Ectodermal cell (in vitro differentiated cells): ENCODE data around the gene TMEM220. TPM values are rescaled to one million over a fixed set of nuclear protein-coding genes. Genes with fewer than 3 reads are reported as not detected.
A peak's percentile ranks its signal among the peaks of the same experiment; 100 is the strongest.

Experiments
- H3K27ac ChIP-seq: 2 replicates; pipeline ENCODE4 v1.7.0; 2013; ENCODE audit warnings: mild to moderate bottlenecking, low read depth, low read length; ENCODE audit not compliant: insufficient read depth, poor library complexity, severe bottlenecking
- H3K27me3 ChIP-seq: 2 replicates; pipeline ENCODE4 v1.7.0; 2013; ENCODE audit warnings: mild to moderate bottlenecking, low read length; ENCODE audit not compliant: insufficient read depth, control insufficient read depth, poor library complexity, severe bottlenecking
- H3K36me3 ChIP-seq: one replicate; pipeline ENCODE4 v1.7.0; 2013; ENCODE audit warnings: low read length; ENCODE audit not compliant: control insufficient read depth, insufficient read depth
- H3K4me1 ChIP-seq: one replicate; pipeline ENCODE4 v1.7.0; 2013; ENCODE audit warnings: low read length; ENCODE audit not compliant: control insufficient read depth, insufficient read depth
- H3K4me3 ChIP-seq: 2 replicates; pipeline ENCODE4 v1.7.0; 2013; ENCODE audit warnings: low read depth, low read length, control low read depth; ENCODE audit not compliant: insufficient read depth
- H3K9me3 ChIP-seq: 2 replicates; pipeline ENCODE4 v1.7.0; 2013; ENCODE audit warnings: mild to moderate bottlenecking, low read length, moderate library complexity; ENCODE audit not compliant: control insufficient read depth
- WGBS, 2 experiments: methylation state at CpG; one replicate each; pipeline ENCODE4 v1.1.7; 2013; ENCODE audit warnings: missing lambda C conversion rate in 2 of 2; 5-methylcytosine and 5-hydroxymethylcytosine counted together
- polyA plus RNA-seq, 4 experiments: library from polyadenylated mRNA; stranded (reverse); fragments of 50-300 nt; gene quantifications; one replicate each; pipeline ENCODE4 v1.2.3, GENCODE V29; 2013

The TMEM220 gene
- polyA plus RNA-seq (2013, experiment 1 of 4) = 0.91 TPM
- polyA plus RNA-seq (2013, experiment 2 of 4) = 0.84 TPM
- 0.37 TPM for polyA plus RNA-seq (2013, experiment 3 of 4)
- polyA plus RNA-seq (2013, experiment 4 of 4) = 1.2 TPM

DNA sequence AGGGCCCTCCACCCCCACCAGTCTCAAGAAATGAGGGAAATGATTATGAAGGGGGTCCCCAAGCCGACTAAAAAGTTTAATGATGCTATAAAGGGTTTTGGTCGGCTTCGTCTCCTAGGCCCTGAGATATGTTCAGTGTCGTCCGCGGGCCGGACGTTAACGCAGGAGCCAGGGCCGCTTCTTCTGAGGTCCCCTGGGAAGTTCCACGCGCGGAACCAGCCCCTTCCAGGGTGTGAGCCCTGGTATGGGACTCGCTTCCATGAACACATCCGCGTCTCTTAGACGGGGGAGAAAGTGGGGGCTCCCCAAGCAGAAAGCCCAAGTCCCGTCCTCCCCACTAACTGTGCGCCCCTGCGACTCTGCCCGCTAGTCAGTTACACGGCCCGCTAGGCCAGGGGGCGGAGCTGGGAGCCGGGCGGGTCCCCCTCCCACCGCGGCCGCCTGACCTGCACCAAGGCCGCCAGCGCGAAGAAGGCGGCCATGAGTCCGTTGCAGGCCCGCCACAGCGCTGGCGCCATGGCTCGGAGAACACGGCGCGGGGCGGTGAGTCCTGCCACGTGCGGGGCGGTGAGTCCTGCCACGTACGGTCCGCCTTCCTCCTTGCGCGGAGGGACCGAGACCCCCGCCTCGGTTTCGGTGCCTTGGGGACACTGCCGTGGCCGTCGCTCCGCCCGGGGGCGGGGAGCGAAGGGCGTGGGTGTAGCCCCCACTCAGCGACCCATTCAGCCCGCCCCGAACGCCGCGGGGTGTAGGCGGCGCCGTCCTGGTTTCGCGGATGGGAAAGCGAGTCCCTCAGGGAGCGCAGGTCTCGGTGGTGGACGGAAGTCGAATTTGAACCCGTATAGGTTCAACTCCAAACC is at the start of gene TMEM220:
Gene TMEM220, minus strand, starts transcription at position 690 of the 860 bp plus-strand sequence. Its CDS starts 172 bp downstream, at position 518.
- Histone ChIP-seq H3K27me3 (peaks cover 16% of the 10 kb centered on the region), H3K4me3 (peak within 1 kb of the TSS; percentile 65), H3K36me3 (no peaks in the 10 kb centered on the region), H3K27ac (peak within 1 kb of the TSS; percentile 26), H3K9me3 (no peaks in the 10 kb centered on the region), H3K4me1 (peaks cover 2% of the 10 kb centered on the region)
- WGBS, 2 experiments = 6 to 7% methylated on average over 75 to 77 of the region's 79 CpGs

DNA sequence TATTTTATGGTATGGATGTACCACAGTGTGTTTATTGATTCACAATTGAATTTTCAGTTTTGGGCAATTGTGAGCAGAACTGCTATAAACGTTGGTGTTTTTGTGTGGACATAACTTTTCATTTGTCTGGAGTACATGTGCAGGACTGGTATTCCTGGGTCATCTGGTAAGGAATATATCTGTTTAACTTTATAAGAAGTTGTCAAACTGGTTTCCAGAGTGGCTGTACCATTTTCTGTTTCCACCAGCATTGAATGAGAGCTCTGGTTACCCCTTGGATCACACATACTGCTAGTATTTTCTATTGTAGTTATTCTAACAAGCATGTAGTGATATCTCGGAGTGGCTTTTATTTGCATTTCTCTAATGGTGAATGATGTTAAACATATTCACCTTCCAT is 49.8 kb upstream of the TMEM220 start:
- Histone ChIP-seq H3K27me3 (no peaks in the 10 kb centered on the region), H3K36me3 (no peaks in the 10 kb centered on the region), H3K4me3 (no peak overlapping the region), H3K27ac (no peak overlapping the region), H3K4me1 (no peaks in the 10 kb centered on the region), H3K9me3 (peaks cover 5% of the 10 kb centered on the region)
- 91 to 94% methylated on average over 1 to 2 of the region's 2 CpGs for WGBS, 2 experiments

DNA sequence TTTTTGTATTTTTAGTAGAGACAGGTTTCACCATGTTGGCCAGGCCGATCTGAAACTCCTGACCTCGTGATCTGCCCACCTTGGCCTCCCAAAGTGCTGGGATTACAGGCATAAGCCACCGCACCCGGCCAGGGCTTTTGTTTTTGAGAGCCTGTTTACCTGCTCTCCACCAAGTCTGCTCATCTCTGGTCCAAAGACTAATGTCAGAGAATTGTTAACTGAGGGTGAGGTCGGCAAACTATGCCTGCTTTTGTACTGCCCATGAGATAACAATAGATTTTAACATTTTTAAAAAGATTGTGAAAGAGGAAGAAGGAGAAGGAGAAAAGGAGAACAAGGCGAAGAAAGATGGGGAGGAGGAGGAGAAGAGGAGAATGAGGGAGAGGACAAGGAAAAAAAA is 48.1 kb upstream of the TMEM220 start:
- WGBS, 2 experiments = 91 to 95% methylated on average over 5 to 6 of the region's 6 CpGs
- Histone ChIP-seq H3K36me3 (no peaks in the 10 kb centered on the region), H3K27ac (no peak overlapping the region), H3K9me3 (peaks cover 5% of the 10 kb centered on the region), H3K4me3 (no peak overlapping the region), H3K27me3 (no peaks in the 10 kb centered on the region), H3K4me1 (peaks cover 6% of the 10 kb centered on the region)

DNA sequence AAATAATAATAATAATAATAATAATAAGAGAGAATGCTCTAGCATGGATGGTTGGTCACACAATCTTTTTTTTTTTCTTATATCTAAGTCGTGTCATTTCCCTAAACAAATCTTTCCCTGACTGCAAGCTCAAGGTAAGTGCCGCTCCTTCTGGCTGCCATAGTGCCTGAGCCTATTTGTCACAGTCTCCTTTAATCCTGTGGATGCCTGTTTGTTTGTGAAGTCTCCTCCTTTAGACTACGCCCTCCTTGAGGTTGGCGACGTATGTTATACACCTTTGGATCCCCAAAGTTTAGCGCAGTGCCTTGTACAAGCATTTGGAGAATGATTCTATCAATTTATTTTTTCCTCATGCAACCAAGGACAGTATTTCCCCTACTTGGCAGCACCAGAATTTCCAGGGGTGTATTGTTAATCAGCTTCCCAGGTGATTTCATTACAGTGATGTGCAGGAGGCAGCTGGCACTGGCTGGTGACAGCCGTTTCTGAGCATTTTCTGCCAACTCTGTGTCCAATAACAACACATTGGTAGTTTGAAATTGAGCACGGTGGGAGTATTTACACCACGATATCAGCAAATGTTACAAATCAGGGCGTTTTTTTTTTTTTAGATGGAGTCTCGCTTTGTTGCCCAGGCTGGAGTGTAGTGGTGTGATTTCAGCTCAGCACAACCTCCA is 47.4 kb upstream of the TMEM220 start:
- Histone ChIP-seq H3K27me3 (no peaks in the 10 kb centered on the region), H3K9me3 (peaks cover 5% of the 10 kb centered on the region), H3K36me3 (no peaks in the 10 kb centered on the region), H3K4me3 (no peak overlapping the region), H3K4me1 (peaks cover 6% of the 10 kb centered on the region), H3K27ac (no peak overlapping the region)
- WGBS, 2 experiments = 91 to 92% methylated on average over 11 of the region's 11 CpGs

DNA sequence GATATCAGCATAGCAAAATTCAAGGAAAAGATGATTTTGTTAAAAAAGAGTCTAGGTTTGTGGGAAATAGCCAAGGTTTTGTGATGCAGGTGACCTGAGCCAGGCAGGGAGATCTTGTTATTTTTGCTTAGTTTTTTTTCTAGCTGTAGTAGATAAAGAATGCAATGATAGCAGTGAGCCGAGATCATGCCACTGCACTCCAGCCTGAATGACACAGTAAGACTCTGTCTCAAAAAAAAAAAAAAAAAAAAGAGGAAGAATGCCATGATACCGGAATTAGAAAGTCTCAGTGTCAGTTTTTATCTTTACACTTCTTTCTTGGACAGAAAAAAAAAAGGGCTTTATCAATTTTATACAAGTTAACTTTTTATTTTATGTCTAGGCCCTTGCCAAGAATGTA is 46.6 kb upstream of the TMEM220 start:
- no peak overlapping the region for H3K27ac ChIP-seq
- peaks cover under 1% of the 10 kb centered on the region for H3K27me3 ChIP-seq
- H3K36me3 ChIP-seq = no peaks in the 10 kb centered on the region
- WGBS, 2 experiments = 91 to 100% methylated on average over 1 of the region's 2 CpGs
- no peak overlapping the region for H3K4me3 ChIP-seq
- H3K4me1 ChIP-seq = peaks cover 6% of the 10 kb centered on the region
- peaks cover 5% of the 10 kb centered on the region for H3K9me3 ChIP-seq

DNA sequence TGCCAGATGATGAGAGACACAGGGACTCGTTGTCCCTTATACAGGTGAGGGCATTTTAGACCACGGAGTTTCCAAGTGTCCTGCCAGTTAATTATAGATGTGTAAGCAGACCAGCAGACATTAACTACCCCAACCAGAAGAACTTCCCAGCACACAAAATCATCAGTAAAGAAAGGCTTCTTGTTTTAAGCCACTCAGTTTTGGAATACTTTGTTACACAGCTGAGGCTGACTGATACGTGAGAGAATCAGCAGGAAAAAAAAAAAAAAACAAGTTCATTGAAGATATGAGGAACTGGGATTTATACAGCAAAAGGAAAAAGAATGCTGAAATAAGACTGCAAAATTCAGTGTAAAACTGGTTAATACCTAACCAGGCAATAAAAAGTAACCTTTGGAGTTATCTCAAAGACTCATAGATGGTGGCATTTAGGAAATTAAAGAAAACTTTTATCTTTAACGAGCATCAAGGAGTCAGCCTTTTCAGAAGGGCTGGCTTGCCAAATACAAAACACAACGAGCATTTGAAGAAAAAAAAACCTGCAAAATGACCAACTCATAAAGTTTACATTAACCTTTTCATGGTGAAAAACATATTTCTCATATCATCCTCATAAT is 46.0 kb upstream of the TMEM220 start:
- peaks cover 6% of the 10 kb centered on the region for H3K4me1 ChIP-seq
- H3K27ac ChIP-seq = no peak overlapping the region
- peaks cover 5% of the 10 kb centered on the region for H3K27me3 ChIP-seq
- WGBS, 2 experiments = 93% methylated on average over 5 of the region's 5 CpGs
- H3K4me3 ChIP-seq = no peak overlapping the region
- H3K9me3 ChIP-seq = peaks cover 5% of the 10 kb centered on the region
- H3K36me3 ChIP-seq = no peaks in the 10 kb centered on the region

DNA sequence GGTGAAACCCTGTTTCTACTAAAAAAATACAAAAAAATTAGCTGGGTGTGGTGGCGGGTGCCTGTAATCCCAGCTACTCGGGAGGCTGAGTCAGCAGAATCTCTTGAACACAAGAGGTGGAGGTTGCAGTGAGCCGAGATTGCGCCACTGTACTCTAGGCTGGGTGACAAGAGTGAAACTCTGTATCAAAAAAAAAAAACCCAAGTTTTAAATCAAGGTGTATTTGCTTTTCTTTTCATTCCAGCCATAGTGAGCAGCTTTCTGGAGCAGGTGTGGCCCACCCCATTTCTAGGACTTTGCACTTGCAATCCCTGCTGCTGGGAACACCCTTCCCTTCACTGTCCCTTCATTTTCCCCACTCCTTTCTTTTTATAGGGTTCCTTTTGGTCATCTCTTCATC is 45.2 kb upstream of the TMEM220 start:
- WGBS, 2 experiments = 93 to 95% methylated on average over 4 of the region's 4 CpGs

DNA sequence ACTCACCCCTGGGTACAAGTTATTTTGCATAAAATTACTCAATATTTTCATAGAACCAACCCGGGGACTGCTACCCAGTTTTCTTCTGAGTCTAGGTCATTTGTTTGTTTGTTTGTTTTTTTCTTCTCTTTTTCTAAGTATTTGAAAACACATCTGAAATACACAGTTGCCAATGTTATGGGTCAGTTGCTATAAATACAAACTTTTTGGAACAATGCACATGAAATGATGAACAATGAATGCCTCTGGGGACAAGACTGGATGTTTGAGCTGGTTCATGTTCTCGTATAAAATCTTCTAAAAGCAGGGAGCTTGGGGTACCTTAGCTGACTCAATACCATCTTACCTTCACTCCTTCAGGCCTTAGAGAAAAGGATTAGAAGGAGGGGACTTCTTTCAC is 43.6 kb upstream of the TMEM220 start:
- Histone ChIP-seq H3K27ac (peak overlapping the region; percentile 27), H3K9me3 (peaks cover 5% of the 10 kb centered on the region), H3K4me1 (peaks cover 6% of the 10 kb centered on the region), H3K27me3 (peaks cover 5% of the 10 kb centered on the region), H3K4me3 (no peak overlapping the region), H3K36me3 (no peaks in the 10 kb centered on the region)
- 72% methylated on average over 2 of the region's 2 CpGs; no CpG with 5 or more reads in 1 of the 2 experiments for whole genome bisulfite sequencing, 2 experiments

More for the DNA sequence above, 45.2 kb upstream of the TMEM220 start:
- Histone ChIP-seq H3K4me3 (no peak overlapping the region), H3K4me1 (peaks cover 6% of the 10 kb centered on the region), H3K27ac (no peak overlapping the region), H3K9me3 (peaks cover 5% of the 10 kb centered on the region), H3K27me3 (peaks cover 5% of the 10 kb centered on the region), H3K36me3 (no peaks in the 10 kb centered on the region)

DNA sequence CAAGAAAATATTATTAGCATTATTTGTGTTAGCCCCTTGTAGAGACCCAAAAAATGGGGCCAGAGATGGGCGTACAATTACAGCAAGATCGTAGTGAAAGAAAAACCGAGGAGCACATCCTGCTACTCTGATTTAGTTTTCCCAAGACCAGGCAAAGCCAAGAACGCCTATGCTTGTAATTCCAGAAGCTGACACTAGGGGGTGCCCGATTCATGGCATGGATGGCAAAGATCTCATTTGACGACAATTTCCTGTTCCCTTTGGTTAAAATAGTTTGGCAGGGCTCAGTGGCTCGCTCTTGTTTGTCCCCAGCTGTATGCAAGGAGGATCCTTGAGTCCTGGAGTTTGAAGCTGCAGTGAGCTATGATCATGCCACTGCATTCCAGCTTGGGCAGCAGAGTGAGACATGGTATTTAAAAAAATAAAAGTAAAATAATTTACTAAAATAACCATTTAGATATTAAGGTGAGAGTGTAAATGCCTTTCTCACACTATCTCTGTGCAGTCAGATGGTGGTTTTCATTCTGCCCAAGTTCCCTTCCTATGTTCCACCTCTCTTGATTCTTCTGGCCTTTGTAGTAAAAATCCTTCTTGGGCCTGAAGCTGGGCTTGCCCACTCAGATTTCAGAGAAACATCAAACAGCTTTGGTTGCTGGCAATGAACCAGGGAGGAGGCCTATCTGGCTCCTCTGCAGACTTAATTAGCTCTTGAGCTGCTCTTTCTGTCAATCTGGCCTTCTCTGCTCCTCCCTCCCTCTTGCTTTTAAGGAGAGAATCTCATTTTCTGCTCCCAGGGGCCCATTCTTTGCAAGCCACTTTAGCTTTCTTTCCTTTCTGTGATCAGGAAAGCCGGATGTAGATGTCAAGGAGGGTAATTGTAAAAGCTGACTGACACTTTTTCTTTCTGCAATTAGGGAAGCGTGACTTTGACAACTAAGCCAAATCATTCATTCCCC is 42.9 kb upstream of the TMEM220 start:
- Histone ChIP-seq H3K27me3 (peaks cover 5% of the 10 kb centered on the region), H3K4me1 (peaks cover 6% of the 10 kb centered on the region), H3K27ac (peak overlapping the region; percentile 27), H3K4me3 (no peak overlapping the region), H3K36me3 (no peaks in the 10 kb centered on the region), H3K9me3 (peaks cover 5% of the 10 kb centered on the region)
- 33 to 36% methylated on average over 9 of the region's 9 CpGs for WGBS, 2 experiments
